HepG2 (cell line): ENCODE data around the gene RHBDD1. TPM values are rescaled to one million over a fixed set of nuclear protein-coding genes. Genes with fewer than 3 reads are reported as not detected.

ENCODE experiments used
- ADNP ChIP-seq: sonication (generic); formaldehyde crosslinking; IDR thresholded peaks from 2 replicates; pipeline ENCODE4 v1.4.0; 2020; ENCODE audit warnings: missing genetic modification reagents
- BATF2 ChIP-seq: sonication (generic); formaldehyde crosslinking; IDR thresholded peaks from 2 replicates; pipeline ENCODE4 v1.8.0; 2022; ENCODE audit warnings: mild to moderate bottlenecking, missing genetic modification reagents, moderate library complexity
- BORCS8-MEF2B ChIP-seq: sonication (generic); formaldehyde crosslinking; IDR thresholded peaks from 2 replicates; pipeline ENCODE4 v1.8.0; 2022; ENCODE audit warnings: mild to moderate bottlenecking, missing genetic modification reagents
- FOXA1 ChIP-seq, 2 experiments: fragments of 450-650 bp in 1 of 2; sonication (generic) in 1 of 2; formaldehyde crosslinking in 1 of 2; IDR thresholded peaks; 2 replicates each; pipeline versions ENCODE4 v1.4.0 to v1.6.1; 2016 to 2020; ENCODE audit warnings: missing genetic modification reagents in 1 of 2
- KLF13 ChIP-seq: sonication (generic); formaldehyde crosslinking; IDR thresholded peaks from 2 replicates; pipeline ENCODE4 v1.4.0; 2020; ENCODE audit warnings: mild to moderate bottlenecking, missing genetic modification reagents
- MYC ChIP-seq: sonication (generic); formaldehyde crosslinking; IDR thresholded peaks from 2 replicates; pipeline ENCODE4 v1.9.0; 2021; ENCODE audit warnings: missing genetic modification reagents, borderline replicate concordance
- NR3C1 ChIP-seq: sonication (generic); formaldehyde crosslinking; IDR thresholded peaks from 2 replicates; pipeline ENCODE4 v1.4.0; 2020; ENCODE audit warnings: missing genetic modification reagents
- ONECUT2 ChIP-seq: sonication (generic); formaldehyde crosslinking; IDR thresholded peaks from 2 replicates; pipeline ENCODE4 v1.4.0; 2020; ENCODE audit warnings: missing genetic modification reagents
- PAXIP1 ChIP-seq: sonication (generic); formaldehyde crosslinking; conservative IDR thresholded peaks from 2 replicates; pipeline ENCODE4 v1.4.0; 2020; ENCODE audit warnings: mild to moderate bottlenecking, missing genetic modification reagents, moderate library complexity
- RARA ChIP-seq: IDR thresholded peaks from 2 replicates; pipeline ENCODE4 v1.6.1; 2016; ENCODE audit warnings: missing genetic modification reagents, missing compliant biosample characterization
- REPIN1 ChIP-seq: sonication (generic); formaldehyde crosslinking; IDR thresholded peaks from 2 replicates; pipeline ENCODE4 v1.8.0; 2022; ENCODE audit warnings: missing genetic modification reagents, low read depth, mild to moderate bottlenecking, borderline replicate concordance
- SALL1 ChIP-seq: sonication (generic); formaldehyde crosslinking; IDR thresholded peaks from 2 replicates; pipeline ENCODE4 v1.8.0; 2022; ENCODE audit warnings: mild to moderate bottlenecking, missing genetic modification reagents
- SP140L ChIP-seq: sonication (generic); formaldehyde crosslinking; IDR thresholded peaks from 2 replicates; pipeline ENCODE4 v1.4.0; 2020; ENCODE audit warnings: missing genetic modification reagents, borderline replicate concordance
- ZBTB39 ChIP-seq: sonication (generic); formaldehyde crosslinking; IDR thresholded peaks from 2 replicates; pipeline ENCODE4 v1.5.0; 2020; ENCODE audit warnings: missing genetic modification reagents
- ZNF20 ChIP-seq: sonication (generic); formaldehyde crosslinking; IDR thresholded peaks from 2 replicates; pipeline ENCODE4 v1.4.0; 2020; ENCODE audit warnings: mild to moderate bottlenecking, moderate library complexity, missing genetic modification reagents
- ZNF276 ChIP-seq: sonication (generic); formaldehyde crosslinking; IDR thresholded peaks from 2 replicates; pipeline ENCODE4 v1.4.0; 2020; ENCODE audit warnings: mild to moderate bottlenecking, low read depth, missing genetic modification reagents
- ZNF629 ChIP-seq: sonication (generic); formaldehyde crosslinking; conservative IDR thresholded peaks from 2 replicates; pipeline ENCODE4 v1.5.0; 2020; ENCODE audit warnings: missing genetic modification reagents
- ZNF710 ChIP-seq: sonication (generic); formaldehyde crosslinking; IDR thresholded peaks from 2 replicates; pipeline ENCODE4 v1.5.0; 2020; ENCODE audit warnings: mild to moderate bottlenecking, missing genetic modification reagents, borderline replicate concordance
- polyA plus RNA-seq, 8 experiments: library from polyadenylated mRNA; depleted of rRNA in 3 of 8; stranded (reverse) in 7 of 8; unstranded in 1 of 8; fragments of >200 nt; fragmentation: Illumina TruSeq in 4 of 8; extraction: Trizol in 4 of 8; gene quantifications; 2 replicates each; pipeline versions ENCODE4 v1.2.1 to v1.2.3, GENCODE V29; 2011 to 2016; ENCODE audit warnings: low read depth in 4 of 8, missing spikeins in 1 of 8, mixed read lengths in 1 of 8; ENCODE audit not compliant: insufficient read depth in 1 of 8
- total RNA-seq, 5 experiments: library from RNA; depleted of rRNA; stranded (reverse); fragments of >200 nt; fragmentation: Illumina TruSeq; extraction: Trizol; gene quantifications; 2 replicates each; pipeline ENCODE4 v1.2.3, GENCODE V29; 2016; ENCODE audit warnings: low read depth in 1 of 5

The RHBDD1 gene
- total and polyA plus RNA-seq, 2 of the 13 experiments (the other 11 are each of a cell fraction or from before 2014, with no cell fraction given) = 8.2 to 9.5 TPM

GRCh38 chr2:226796012-226796839 is 39.6 kb upstream of the RHBDD1 start (continued):
- TF ChIP-seq PAXIP1 (CRISPR knock-in tag) (no peak), ZNF629 (CRISPR knock-in tag) (no peak), ADNP (CRISPR knock-in tag) (no peak), ZNF276 (CRISPR knock-in tag) (no peak), NR3C1 (CRISPR knock-in tag) (no peak), MYC (0 out of 2 replicates have a peak, but pooled peaks have one; percentile 15), REPIN1 (CRISPR knock-in tag) (no peak), ZBTB39 (CRISPR knock-in tag) (no peak), BATF2 (no peak), BORCS8-MEF2B (CRISPR knock-in tag) (no peak), ZNF20 (CRISPR knock-in tag) (no peak), RARA (CRISPR knock-in tag) (no peak), SP140L (CRISPR knock-in tag) (no peak), KLF13 (CRISPR knock-in tag) (no peak), FOXA1 (IDR thresholded peaks at IDR 0.05) (no peak), FOXA1 (CRISPR knock-in tag; IDR thresholded peaks at IDR 0.05) (peak; percentile 62; the same call in 1 of the 2 replicates), SALL1 (0 out of 2 replicates have a peak, but pooled peaks have one; percentile 12), ZNF710 (CRISPR knock-in tag) (no peak; the same call in 1 of the 2 replicates), ONECUT2 (CRISPR knock-in tag) (no peak)
